ENCODE data around the gene OMD. TPM values are rescaled to one million over a fixed set of nuclear protein-coding genes. Genes with fewer than 3 reads are reported as not detected.

OMD gene
- total RNA-seq, 1 experiment from 2014 or later, result 0.14 TPM

DNA sequence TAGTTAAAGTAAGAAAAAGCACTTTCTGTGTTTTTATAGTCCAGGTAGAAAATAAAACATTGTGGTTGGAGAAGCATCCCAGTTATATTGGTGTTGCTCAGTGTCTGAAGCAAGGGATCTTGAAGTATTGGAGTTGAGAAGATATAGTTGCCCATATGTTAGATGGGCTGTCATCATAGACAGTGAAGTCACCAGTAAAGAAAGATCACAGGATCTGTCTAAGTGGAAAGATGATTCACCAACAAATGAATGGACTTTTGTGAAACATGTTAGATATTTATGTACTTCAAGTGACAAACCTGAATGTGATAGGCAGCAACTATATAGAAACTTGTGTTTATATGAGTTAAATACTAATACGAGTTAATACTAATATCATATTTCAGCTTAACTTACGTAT is 31.6 kb downstream of the OMD start:
- no peak for DNase-seq
- no TSS peak for BruUV-seq (replicated peaks)
- Mint-ChIP-seq H3K9me3 (ENCODE audit: low read depth, unreplicated experiment) (no peaks in the 10 kb centered on the region), H3K27me3 (ENCODE audit: unreplicated experiment) (no peaks in the 10 kb centered on the region), H3K4me1 (ENCODE audit: low read depth, unreplicated experiment) (no peaks in the 10 kb centered on the region), H3K36me3 (ENCODE audit: insufficient read depth, unreplicated experiment) (no peaks in the 10 kb centered on the region), H3K27ac (ENCODE audit: unreplicated experiment) (no peak overlapping the region), H3K4me3 (ENCODE audit: low read depth, unreplicated experiment) (no peak overlapping the region)
- CTCF ChIA-PET, result no interaction called here
- intact Hi-C loops (cut with micrococcal nuclease; ENCODE audit: unreplicated experiment), result no loop called here
- TF ChIP-seq, protein P1, sequence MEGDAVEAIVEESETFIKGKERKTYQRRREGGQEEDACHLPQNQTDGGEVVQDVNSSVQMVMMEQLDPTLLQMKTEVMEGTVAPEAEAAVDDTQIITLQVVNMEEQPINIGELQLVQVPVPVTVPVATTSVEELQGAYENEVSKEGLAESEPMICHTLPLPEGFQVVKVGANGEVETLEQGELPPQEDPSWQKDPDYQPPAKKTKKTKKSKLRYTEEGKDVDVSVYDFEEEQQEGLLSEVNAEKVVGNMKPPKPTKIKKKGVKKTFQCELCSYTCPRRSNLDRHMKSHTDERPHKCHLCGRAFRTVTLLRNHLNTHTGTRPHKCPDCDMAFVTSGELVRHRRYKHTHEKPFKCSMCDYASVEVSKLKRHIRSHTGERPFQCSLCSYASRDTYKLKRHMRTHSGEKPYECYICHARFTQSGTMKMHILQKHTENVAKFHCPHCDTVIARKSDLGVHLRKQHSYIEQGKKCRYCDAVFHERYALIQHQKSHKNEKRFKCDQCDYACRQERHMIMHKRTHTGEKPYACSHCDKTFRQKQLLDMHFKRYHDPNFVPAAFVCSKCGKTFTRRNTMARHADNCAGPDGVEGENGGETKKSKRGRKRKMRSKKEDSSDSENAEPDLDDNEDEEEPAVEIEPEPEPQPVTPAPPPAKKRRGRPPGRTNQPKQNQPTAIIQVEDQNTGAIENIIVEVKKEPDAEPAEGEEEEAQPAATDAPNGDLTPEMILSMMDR (IDR thresholded peaks at IDR 0.05; ENCODE audit: unreplicated experiment), result no peak

DNA sequence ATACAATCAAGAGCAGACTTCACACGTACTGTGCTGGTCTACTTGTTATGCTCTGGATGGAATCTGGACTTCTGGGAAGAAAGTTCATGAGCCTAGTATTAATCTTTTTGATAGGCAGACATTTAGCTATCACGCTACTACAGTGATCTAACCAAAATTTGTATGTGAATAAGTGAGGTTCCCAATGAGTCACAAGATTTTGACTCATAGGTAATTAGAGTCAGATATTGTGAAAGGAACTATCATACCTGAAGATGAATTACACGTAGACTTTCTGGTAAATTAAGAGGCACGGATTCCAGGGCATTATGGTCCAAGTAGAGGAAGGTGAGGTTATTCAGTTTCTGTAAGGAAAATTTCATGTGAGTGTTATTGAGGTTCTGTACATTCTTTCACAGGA is 38.3 kb downstream of the OMD start:
- no peak for DNase-seq
- Mint-ChIP-seq H3K27ac (ENCODE audit: unreplicated experiment) (no peak overlapping the region), H3K36me3 (ENCODE audit: insufficient read depth, unreplicated experiment) (no peaks in the 10 kb centered on the region), H3K4me3 (ENCODE audit: low read depth, unreplicated experiment) (no peak overlapping the region), H3K9me3 (ENCODE audit: low read depth, unreplicated experiment) (no peaks in the 10 kb centered on the region), H3K4me1 (ENCODE audit: low read depth, unreplicated experiment) (no peaks in the 10 kb centered on the region), H3K27me3 (ENCODE audit: unreplicated experiment) (no peaks in the 10 kb centered on the region)
- TF ChIP-seq, protein P1 (IDR thresholded peaks at IDR 0.05; ENCODE audit: unreplicated experiment), result no peak
- intact Hi-C loops (cut with micrococcal nuclease; ENCODE audit: unreplicated experiment), result no loop called here
- CTCF ChIA-PET, result no interaction called here
- BruUV-seq (replicated peaks), result no TSS peak

DNA sequence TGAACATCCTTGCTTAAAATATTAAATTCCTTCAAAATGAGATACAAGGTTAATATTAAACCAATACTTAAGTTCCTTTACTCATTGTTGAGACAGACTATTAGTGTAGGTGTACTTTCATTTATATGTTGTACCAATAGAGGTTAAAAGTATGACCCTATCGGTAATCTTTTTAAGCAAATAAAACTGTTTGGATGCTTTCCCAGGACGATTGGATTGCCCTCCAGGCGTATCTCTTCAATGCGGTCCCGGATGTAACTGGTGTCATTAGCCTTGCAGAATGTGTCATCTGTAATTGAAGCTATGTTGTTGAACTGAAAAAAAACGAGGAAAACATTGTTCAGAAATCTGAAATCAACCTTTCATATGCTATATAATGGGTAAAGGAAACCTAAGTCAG is 38.8 kb downstream of the OMD start:
- Mint-ChIP-seq H3K27me3 (ENCODE audit: unreplicated experiment) (no peaks in the 10 kb centered on the region), H3K27ac (ENCODE audit: unreplicated experiment) (no peak overlapping the region), H3K36me3 (ENCODE audit: insufficient read depth, unreplicated experiment) (no peaks in the 10 kb centered on the region), H3K4me1 (ENCODE audit: low read depth, unreplicated experiment) (no peaks in the 10 kb centered on the region), H3K4me3 (ENCODE audit: low read depth, unreplicated experiment) (no peak overlapping the region), H3K9me3 (ENCODE audit: low read depth, unreplicated experiment) (no peaks in the 10 kb centered on the region)
- CTCF ChIA-PET, result no interaction called here
- DNase-seq, result no peak
- no TSS peak for BruUV-seq (replicated peaks)
- TF ChIP-seq, protein P1 (IDR thresholded peaks at IDR 0.05; ENCODE audit: unreplicated experiment), result no peak
- intact Hi-C loops (cut with micrococcal nuclease; ENCODE audit: unreplicated experiment), result no loop called here

DNA sequence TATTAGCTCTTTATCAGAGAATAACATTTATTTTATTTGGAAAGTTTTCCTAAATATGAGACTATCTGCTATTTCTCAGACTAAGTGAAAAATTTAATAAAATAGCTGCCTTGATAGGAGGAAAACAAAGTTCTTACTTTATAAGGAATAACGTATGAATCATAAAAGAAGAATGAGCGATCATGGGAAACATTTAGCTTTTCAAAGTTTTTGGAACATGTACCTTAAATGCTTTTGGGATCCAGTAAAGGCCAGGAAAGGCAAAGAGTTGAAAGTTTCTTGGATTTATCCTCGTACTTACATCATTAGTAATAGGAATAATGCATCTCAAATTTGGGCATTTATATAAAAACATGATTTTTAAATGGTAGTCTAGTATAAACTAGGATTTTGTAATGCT is 39.3 kb downstream of the OMD start:
- TF ChIP-seq, protein P1 (IDR thresholded peaks at IDR 0.05; ENCODE audit: unreplicated experiment), result no peak
- DNase-seq, result no peak
- no TSS peak for BruUV-seq (replicated peaks)
- intact Hi-C loops (cut with micrococcal nuclease; ENCODE audit: unreplicated experiment), result no loop called here
- no peak overlapping the region for H3K27ac Mint-ChIP-seq (ENCODE audit: unreplicated experiment)
- CTCF ChIA-PET, result no interaction called here
- no peaks in the 10 kb centered on the region for H3K36me3 Mint-ChIP-seq (ENCODE audit: insufficient read depth, unreplicated experiment)
- no peaks in the 10 kb centered on the region for H3K27me3 Mint-ChIP-seq (ENCODE audit: unreplicated experiment)
- no peak overlapping the region for H3K4me3 Mint-ChIP-seq (ENCODE audit: low read depth, unreplicated experiment)
- no peaks in the 10 kb centered on the region for H3K9me3 Mint-ChIP-seq (ENCODE audit: low read depth, unreplicated experiment)
- no peaks in the 10 kb centered on the region for H3K4me1 Mint-ChIP-seq (ENCODE audit: low read depth, unreplicated experiment)

DNA sequence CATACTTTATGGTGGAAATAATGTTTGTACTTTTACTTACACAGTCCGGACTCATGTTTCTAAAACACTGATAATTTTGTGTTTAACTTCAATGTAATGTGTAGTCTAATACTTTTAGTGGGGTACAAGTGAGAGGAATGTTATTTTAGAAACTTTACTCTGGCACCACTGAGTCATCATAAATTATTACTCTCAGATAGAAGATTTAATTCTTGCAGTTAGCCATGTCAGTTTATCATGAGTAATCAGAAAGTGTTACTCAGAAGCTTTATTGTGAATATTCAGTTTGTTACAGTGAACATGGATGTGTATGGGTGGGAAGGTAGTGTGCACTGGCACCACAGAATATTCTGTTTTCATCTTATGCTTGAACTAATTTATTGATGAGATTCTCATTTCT is 39.9 kb downstream of the OMD start:
- Mint-ChIP-seq H3K27ac (ENCODE audit: unreplicated experiment) (no peak overlapping the region), H3K4me1 (ENCODE audit: low read depth, unreplicated experiment) (no peaks in the 10 kb centered on the region), H3K9me3 (ENCODE audit: low read depth, unreplicated experiment) (no peaks in the 10 kb centered on the region), H3K27me3 (ENCODE audit: unreplicated experiment) (no peaks in the 10 kb centered on the region), H3K36me3 (ENCODE audit: insufficient read depth, unreplicated experiment) (no peaks in the 10 kb centered on the region), H3K4me3 (ENCODE audit: low read depth, unreplicated experiment) (no peak overlapping the region)
- BruUV-seq (replicated peaks), result no TSS peak
- DNase-seq, result no peak
- CTCF ChIA-PET, result no interaction called here
- TF ChIP-seq, protein P1 (IDR thresholded peaks at IDR 0.05; ENCODE audit: unreplicated experiment), result no peak
- intact Hi-C loops (cut with micrococcal nuclease; ENCODE audit: unreplicated experiment), result no loop called here

All from Calu3 (cell line).